GM18498 (cell line): Measurements from ENCODE around the gene KRTAP4-8.
"Not testable (repeated sequence)": the region's sequence is repeated elsewhere in the genome, so short reads cannot be mapped to it uniquely, and the experiment has no call there.

ENCODE experiments used
- ATAC-seq: cut with Tn5 transposase; IDR thresholded peaks from one replicate; pipeline ENCODE4 v1.9.1; 2021; ENCODE audit warnings: mild to moderate bottlenecking, moderate library complexity; ENCODE audit not compliant: unreplicated experiment

The KRTAP4-8 gene

DNA sequence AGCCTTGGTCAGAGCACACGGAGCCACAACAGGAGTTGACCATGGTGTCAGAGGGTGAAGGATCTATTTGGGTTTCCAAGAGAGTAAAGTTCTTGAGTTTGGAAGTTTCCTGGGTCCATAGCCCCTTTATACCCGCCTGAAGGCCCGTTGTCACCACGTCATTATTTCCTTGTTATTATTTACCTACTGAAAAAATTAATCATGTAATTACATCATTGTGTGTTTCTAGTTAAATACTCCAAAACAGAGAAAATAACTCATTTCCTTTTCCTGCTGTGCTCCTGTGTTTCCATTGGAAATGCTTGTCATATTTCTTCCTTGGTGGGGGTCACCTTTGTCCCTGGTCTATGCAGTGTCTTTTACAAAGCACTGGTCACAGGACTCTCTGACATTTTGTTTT, at the start of gene KRTAP4-8:
KRTAP4-8 (minus strand) TSS at position 101 of the 400 bp plus-strand sequence; CDS start at position 43, 58 bp downstream.
- ATAC-seq, result no peak

DNA sequence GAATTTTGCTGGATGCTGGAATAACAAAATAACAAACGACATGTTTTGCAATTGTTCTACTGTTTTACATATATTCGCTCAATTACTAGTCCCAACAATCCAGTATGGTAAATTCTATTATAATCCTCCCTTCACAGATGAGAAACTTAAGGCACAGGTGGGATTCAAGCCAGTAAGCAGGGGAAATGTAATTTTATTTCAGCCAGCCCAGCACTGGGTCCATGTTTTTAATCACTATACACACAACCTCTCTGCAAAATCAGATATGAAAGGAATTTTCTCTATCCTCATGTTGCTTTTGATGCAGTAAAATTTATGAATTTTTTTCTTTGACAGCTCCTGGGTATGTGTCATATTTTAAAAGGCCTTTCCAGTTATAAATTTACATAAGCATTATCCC, 47.3 kb upstream of the KRTAP4-8 start:
- no peak for ATAC-seq

DNA sequence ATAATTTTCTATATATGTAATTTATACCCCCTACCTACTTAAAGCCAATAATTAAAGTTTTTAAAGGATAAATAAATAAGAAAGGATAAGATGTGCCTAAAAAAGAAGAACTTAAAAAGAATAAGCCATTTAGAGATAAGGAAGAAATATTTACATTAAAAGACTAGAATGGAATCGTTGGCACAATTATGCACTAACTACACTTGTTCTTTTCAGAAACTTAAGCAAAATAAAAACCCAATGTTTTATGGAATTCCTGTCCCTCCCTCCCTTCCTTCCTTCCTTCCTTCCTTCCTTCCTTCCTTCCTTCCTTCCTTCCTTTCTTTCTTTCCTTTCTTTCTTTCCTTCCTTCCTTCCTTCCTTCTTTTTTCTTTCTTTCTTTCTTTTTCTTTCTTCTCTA, 46.9 kb upstream of the KRTAP4-8 start:
- no peak for ATAC-seq

DNA sequence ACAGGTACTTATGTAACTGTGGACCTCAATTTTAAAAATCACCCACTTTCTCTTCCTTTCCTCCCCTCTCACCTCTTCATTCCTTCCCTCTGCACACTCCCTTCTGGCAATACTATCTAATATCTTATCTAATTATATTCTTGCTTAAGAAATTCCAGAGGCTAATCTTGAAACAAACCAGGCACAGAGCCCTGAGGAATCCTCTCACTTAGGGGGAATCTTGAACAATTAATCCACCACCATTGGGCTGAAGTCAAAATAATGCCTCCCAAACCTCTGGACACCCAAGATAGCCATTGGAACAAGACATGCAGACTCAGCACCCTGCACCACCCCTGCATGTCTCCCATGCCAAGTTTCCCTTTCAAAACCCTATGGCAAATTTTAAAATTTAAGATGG, 43.4 kb upstream of the KRTAP4-8 start:
- no peak for ATAC-seq

DNA sequence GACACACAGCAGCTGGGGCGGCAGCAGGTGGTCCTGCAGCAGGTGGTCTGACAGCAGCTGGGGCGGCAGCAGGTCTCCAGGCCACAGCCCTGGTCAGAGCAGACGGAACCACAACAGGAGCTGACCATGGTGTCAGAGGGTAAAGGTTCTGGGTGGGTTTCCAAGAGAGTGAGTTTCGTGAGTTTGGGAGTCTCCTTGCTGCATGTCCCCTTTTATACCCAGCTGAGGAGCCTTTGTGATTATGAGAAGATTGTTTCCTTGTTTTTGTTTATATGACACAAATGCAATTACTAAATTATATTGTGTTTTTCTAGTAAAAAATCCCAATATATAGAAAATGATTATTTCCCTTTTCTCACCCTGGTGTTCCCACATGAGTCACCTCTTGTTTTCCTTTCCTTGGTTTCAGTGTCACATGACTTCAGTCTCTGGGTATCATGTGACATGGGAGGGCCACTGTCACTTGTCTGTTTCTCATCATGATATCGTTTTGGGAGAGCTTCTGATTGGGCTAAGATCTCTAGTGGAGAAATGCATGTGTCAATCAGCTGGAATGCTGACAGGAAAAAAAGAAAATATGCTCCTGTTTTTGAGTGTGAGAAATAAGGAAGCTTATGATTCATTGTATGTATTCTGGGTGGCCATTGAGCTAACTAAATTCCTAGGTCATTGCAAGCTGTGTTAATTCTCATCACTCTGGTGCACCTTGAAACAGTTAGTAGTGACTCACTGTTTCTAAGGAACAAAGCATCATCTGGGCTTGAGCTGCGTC, 42.6 kb upstream of the KRTAP4-8 start, which contains the start of gene KRTAP4-6:
KRTAP4-6 (minus strand) TSS at position 185 of the 772 bp plus-strand sequence; CDS start at position 128, 57 bp downstream.
- ATAC-seq, result no peak

DNA sequence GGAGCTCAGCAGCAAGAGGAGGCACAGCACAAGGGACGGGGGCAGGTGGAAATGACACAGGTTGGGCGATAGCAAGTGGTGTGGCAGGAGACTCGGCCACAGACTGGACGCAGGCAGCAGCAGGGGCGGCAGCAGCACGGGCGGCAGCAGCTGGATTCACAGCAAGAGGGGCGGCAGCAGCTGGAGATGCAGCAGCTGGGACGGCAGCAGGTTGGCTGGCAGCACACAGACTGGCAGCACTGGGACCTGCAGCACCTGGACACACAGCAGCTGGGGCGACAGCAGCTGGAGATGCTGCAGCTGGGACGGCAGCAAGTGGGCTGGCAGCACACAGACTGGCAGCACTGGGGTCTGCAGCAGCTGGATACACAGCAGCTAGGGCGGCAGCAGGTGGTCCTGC, 41.9 kb upstream of the KRTAP4-8 start:
- ATAC-seq, result not testable (repeated sequence)

- ATAC-seq, result no peak
Measured at GRCh38 chr17:41133880-41134735, 36.2 kb upstream of the KRTAP4-8 start.

DNA sequence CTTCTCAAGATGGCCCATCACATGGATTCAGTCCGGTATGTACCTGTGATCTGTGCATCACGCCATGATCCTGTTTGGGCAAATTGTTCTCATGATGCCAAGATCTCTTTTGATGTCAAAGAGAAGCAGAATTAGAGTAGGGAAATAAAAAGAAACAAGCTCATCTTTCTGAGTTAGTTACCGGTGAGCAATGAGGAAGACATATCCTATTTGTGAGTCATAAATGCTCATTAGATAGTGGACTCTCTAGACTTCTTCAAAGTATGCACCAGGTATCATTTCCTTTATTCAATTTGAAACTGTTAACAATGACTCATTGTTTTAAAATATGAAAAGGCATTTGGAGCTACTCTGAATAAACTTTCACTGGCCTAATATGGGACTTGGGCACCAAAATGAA, 34.0 kb upstream of the KRTAP4-8 start:
- no peak for ATAC-seq

DNA sequence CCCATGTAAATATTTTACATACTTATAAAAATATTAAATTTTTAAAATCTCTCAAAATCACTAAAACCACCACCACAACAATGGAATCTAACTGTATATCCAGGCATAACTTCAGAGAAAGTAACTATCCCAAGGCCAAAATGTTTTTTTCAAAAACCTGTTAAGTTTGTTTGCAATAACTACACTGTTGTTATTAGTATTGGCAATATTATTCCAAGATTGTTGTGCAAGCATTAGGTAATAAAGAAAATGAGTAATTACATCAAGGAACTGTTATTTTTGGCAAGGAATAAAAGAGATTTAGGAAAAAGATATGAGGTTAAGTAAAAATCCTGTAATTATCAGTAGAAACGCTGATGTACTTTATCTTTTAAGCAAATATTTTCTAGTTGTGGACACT, 29.4 kb upstream of the KRTAP4-8 start:
- ATAC-seq, result no peak

GRCh38 chr17:41126412-41126811, 28.5 kb upstream of the KRTAP4-8 start:
- no peak for ATAC-seq

DNA sequence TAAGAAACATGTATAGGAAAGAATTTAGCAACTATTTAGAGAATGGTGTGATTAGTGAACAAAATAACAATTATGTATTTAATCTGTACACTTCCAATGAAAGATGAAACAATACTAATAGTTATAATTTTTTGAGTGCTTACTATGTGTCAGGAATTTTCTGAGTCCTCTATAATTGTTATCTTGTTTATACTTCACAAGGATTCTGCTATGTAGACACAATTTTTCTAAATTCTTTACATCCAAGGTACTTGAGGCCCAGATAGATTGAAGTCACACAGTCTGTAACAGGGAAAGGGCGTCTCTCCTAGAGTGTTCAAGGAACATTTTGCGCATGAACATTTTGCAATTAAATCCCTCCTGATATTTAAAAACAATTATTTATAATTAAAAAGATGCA, 27.1 kb upstream of the KRTAP4-8 start:
- no peak for ATAC-seq

DNA sequence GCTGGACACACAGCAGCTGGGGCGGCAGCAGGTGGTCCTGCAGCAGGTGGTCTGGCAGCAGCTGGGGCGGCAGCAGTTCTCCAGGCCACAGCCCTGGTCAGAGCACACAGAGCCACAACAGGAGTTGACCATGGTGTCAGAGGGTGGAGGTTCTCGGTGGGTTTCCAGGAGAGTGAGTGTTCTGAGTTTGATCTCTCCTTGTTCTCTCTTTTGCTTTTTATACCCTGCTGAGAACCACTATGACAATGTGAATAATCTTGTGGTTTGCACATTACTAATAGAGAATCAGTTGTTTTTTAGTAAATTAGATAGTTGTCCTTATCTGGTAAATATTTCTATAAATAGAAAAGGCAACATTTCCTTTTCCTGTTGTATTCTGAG, 26.0 kb upstream of the KRTAP4-8 start, which contains the start of gene KRTAP4-12:
KRTAP4-12 (minus strand) TSS at position 192 of the 381 bp plus-strand sequence; CDS start at position 132, 60 bp downstream.
- ATAC-seq, result not testable (repeated sequence)

DNA sequence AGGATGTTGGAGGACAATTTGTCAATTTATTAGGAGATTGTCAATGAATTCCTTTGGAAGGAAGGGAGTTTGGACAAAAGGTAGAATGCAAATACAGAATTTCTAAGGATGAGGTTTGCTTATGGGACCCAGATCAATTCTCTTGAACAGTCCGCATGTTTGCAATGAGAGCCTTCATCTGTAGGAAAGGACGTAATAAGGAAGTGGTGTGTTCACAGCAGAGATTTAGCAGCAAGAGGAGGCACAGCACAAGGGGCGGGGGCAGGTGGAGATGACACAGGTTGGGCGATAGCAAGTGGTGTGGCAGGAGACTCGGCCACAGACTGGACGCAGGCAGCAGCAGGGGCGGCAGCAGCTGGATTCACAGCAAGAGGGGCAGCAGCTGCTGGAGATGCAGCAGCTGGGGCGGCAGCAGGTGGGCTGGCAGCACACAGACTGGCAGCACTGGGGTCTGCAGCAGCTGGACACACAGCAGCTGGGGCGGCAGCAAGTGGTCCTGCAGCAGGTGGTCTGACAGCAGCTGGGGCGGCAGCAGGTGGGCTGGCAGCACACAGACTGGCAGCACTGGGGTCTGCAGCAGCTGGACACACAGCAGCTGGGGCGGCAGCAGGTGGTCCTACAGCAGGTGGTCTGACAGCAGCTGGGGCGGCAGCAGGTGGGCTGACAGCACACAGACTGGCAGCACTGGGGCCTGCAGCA, 25.5 kb upstream of the KRTAP4-8 start:
- not testable (repeated sequence) for ATAC-seq

DNA sequence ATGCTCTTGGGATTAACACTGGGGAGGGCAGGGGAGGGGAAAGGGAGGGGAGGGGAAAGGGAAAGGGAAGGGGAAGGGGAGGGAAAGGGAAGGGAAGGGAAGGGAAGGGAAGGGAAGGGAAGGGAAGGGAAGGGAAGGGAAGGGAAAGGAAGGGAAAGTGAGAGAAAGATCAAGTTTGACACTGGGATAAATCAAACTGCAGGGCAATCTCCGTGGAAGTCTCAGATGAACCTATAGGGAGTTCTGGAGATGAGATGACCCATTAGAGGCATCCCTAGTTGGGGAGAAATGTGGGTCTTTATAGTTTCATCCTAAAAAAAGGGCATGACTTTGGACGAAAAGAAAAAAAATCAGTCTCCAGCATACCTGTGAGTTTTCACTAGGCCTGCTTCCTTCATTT, 23.8 kb upstream of the KRTAP4-8 start:
- ATAC-seq, result no peak

GRCh38 chr17:41119696-41120690, 22.1 kb upstream of the KRTAP4-8 start:
- not testable (repeated sequence) for ATAC-seq

DNA sequence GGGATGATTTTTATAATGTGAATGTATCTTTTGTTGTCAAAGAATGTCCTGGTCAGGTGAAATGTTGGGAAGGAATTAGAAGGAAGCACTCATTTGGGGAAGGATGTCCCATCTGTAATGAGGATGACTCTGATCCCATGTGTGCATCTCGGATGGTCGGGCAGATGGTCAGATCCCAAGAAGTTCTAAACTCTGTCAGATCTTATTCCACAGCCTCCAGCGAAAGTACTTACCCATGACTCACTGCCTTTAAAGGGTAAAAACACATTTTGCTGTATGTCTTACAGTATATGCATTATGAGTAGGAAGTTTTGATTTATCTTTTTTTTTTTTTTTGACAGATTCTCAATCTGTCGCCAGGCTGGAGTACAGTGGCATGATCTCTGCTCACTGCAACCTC, 20.8 kb upstream of the KRTAP4-8 start:
- no peak for ATAC-seq

GRCh38 chr17:41117846-41118386, 20.0 kb upstream of the KRTAP4-8 start, which contains the start of gene KRTAP4-11:
Gene KRTAP4-11, minus strand, starts transcription at chr17:41118373. Its CDS starts 58 bp downstream, at chr17:41118315.
- ATAC-seq, result not testable (repeated sequence)

- ATAC-seq, result no peak
Measured at GRCh38 chr17:41116297-41116696, 18.4 kb upstream of the KRTAP4-8 start.

DNA sequence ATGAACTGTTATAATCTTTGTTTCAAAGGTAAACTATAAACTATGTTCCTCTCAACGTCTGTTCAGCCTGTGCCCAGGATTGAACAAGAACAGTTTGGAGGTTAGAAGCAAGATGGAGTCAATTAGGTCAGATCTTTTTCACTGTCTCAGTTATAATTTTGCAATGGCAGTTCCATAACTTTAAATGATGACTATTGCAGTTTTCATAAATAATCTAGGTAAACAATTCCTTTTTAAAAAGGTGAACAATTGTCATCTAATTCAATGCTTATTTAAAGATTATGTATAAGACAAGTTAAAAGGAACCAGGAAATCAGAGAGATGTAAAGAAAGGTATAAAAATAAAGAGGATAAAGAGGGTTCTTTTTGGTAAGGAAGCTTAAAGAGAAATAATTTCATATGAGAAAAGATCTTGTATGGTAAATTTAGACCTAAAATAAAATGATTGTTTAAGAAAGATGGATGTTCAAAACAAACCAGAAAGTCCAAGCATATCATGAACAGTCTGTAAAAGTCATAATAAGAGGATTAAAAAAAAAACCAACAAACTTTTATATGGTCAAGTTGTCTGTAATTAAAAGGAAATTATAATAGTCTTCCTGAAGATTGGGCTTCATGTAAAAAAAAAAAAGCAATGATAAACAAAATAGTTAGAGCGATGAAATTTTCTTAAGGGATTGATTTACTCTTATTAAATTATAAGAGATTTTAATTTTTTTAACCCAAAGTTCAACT, 13.4 kb upstream of the KRTAP4-8 start:
- ATAC-seq, result no peak
